ENCODE data around the gene EEF1A2.

GRCh38 chr20:63477061-63477616 lies 21.7 kb downstream of the EEF1A2 start:
- TF ChIP-seq POLR2AphosphoS5 (IDR thresholded peaks at IDR 0.05) (no peak), POLR2A (IDR thresholded peaks at IDR 0.05) (no peak)
- TF ChIP-seq, protein P1, sequence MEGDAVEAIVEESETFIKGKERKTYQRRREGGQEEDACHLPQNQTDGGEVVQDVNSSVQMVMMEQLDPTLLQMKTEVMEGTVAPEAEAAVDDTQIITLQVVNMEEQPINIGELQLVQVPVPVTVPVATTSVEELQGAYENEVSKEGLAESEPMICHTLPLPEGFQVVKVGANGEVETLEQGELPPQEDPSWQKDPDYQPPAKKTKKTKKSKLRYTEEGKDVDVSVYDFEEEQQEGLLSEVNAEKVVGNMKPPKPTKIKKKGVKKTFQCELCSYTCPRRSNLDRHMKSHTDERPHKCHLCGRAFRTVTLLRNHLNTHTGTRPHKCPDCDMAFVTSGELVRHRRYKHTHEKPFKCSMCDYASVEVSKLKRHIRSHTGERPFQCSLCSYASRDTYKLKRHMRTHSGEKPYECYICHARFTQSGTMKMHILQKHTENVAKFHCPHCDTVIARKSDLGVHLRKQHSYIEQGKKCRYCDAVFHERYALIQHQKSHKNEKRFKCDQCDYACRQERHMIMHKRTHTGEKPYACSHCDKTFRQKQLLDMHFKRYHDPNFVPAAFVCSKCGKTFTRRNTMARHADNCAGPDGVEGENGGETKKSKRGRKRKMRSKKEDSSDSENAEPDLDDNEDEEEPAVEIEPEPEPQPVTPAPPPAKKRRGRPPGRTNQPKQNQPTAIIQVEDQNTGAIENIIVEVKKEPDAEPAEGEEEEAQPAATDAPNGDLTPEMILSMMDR (IDR thresholded peaks at IDR 0.05 in 8 of 11, conservative IDR thresholded peaks at IDR 0.05 in 3 of 11): no peak

Measured in spleen (tissue), 7 donors.